Measurements from ENCODE around the gene ZNF580. TPM values are rescaled to one million over a fixed set of nuclear protein-coding genes. Genes with fewer than 3 reads are reported as not detected.

ZNF580 gene
- total RNA-seq, 2 donors from 2014 or later: 46.1 to 47.8 TPM

DNA sequence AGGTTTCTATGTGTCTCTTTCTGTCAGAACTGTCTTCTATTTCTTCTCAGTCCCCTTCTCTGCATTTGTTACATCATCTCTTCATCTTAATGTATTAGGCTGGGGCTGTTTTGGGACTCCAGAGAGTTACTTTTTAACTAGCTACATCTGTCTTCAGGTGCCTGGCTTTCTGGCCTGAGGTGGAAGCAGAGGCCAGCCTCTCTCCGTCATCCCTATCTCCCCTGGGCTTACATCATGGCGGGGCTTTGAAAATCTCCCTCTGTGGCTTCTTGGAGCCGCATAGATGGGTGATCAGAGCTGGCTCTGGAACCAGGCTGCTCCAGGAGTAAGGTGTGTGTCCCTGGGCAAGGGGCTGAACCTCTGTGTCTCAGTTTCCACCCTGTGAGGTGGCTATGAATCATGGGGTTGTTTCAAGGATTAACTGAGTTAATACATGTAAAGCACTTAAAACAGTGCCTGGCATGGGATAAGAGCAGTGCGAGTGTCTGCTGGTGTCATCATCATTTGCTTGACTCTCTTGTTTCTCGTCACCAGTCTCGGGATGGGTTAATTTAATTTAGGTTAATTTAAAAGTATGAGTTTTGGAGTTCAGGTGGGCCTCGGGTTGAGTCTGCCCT lies 36.2 kb downstream of the ZNF580 start:
- H3K36me3 Mint-ChIP-seq (ENCODE audit: insufficient read depth in 2 of 2): peaks cover 8 to 25% of the 10 kb centered on the region in 2 donors
- ATAC-seq (replicated peaks in 1 of 2): no peak

DNA sequence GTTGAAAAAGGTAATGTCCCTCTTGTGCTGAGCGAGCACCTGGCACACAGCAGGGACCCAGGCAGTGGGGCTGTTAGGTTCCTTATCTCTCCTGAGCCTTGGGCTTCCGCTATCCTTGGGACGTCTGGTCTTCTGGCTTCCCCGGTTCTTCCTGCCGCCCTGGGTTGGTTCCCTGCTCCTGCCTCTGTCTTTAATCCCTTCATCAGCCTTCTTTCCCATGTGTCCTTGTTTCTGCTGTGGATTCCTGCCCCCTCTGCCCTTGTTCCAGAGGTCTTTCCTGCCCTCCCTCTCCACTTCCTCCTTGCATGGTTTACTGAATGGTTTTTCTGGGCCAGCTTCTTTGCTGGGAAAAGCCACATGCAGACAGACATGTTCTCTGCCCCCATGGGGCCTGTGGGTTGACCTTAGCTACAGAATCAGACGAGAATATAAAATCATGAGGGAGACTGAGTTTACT lies 36.8 kb downstream of the ZNF580 start:
- H3K9me3 Mint-ChIP-seq: no peaks in the 10 kb centered on the region
- H3K36me3 Mint-ChIP-seq (ENCODE audit: insufficient read depth in 2 of 2): peaks cover 8 to 19% of the 10 kb centered on the region in 2 donors
- H3K4me1 Mint-ChIP-seq (ENCODE audit: low read depth): peaks cover 56% of the 10 kb centered on the region
- peak overlapping the region; percentile 45 for H3K27ac Mint-ChIP-seq
- H3K4me3 Mint-ChIP-seq: peak overlapping the region; percentile 93 to 94
- ATAC-seq (replicated peaks in 1 of 2) (no peak), DNase-seq (no peak)
- no peaks in the 10 kb centered on the region for H3K27me3 Mint-ChIP-seq (ENCODE audit: low read depth)

More for the DNA sequence above, 36.2 kb downstream of the ZNF580 start:
- no peaks in the 10 kb centered on the region for H3K27me3 Mint-ChIP-seq (ENCODE audit: low read depth)
- peak overlapping the region; percentile 93 to 94 for H3K4me3 Mint-ChIP-seq
- H3K9me3 Mint-ChIP-seq: no peaks in the 10 kb centered on the region
- peak overlapping the region; percentile 38 for H3K27ac Mint-ChIP-seq
- H3K4me1 Mint-ChIP-seq (ENCODE audit: low read depth): peaks cover 56% of the 10 kb centered on the region
- no peak for DNase-seq

DNA sequence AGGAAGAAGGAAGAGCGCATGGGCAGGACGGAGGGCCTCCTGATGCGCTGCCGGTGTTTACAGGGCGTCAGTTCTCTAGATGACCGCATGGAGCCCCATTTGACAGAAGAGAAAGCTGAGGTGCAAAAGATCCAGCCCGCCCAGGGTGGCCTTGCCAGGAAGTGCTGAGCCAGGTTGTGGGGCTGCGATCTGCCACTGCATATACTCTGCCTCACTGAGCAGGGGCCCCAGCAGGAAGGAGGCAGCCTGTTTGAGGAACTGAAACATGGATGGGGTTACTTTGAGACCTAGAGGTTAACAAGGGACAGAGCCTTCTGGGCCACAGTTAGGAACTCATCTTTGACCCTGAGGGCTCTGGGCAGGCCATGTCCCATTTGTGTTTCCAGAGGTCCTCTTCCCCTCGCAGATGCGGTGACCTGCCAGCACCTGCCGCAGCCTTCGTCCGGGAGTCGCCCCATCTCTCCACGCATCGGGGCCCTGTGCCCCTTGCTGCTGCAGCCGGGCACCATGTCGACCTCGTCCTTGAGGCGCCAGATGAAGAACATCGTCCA lies 37.4 kb downstream of the ZNF580 start:
- H3K27me3 Mint-ChIP-seq (ENCODE audit: low read depth): no peaks in the 10 kb centered on the region
- peak overlapping the region; percentile 45 for H3K27ac Mint-ChIP-seq
- peaks cover 8 to 19% of the 10 kb centered on the region in 2 donors for H3K36me3 Mint-ChIP-seq (ENCODE audit: insufficient read depth in 2 of 2)
- no peak for ATAC-seq (replicated peaks in 1 of 2)
- H3K9me3 Mint-ChIP-seq: no peaks in the 10 kb centered on the region
- no peak for DNase-seq
- H3K4me1 Mint-ChIP-seq (ENCODE audit: low read depth): peaks cover 55% of the 10 kb centered on the region
- H3K4me3 Mint-ChIP-seq: no peak overlapping the region

DNA sequence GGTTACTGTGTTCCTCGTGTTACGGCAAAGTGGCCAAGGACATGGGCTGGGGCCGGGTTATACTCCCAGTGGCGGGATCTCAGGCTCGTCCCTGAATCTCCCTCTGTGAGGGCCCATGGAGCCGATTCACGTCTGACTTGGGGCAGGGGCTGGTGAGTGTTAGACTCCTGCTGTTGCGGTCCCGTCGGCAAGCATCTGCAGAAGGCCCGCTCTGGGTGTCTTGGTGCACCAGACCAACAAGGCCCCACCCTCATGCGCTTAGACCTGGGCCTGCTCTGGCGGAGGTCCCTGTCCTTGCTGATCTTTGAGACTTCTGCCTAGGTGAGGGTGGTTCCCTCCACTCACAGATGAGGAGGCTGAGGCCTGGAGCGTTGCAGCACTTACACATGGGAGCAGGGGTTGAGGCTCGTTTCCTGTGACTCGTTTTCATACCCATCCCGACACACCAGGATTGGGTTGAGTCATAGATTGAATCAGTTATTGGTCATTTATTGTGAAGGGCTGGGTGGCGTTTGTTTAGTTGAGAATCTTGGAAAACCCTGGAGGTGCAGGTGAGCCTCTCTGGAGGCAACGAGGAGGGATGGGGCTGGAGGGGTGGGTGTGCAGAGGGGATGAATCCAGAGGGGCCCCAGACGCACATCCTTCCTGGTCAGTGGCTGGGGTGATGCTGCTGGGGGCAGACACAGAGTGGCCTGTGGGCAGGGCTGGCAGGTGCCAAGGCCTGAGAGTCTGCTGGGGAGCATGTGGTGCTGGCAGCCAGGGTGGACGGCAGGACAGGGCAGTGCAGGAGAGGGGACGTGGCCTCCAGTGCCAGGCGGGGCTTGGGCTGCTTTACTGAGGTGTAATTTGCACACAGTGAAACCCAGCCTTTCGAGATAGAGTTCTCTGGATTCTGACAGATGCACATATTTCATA lies 38.8 kb downstream of the ZNF580 start:
- Mint-ChIP-seq H3K36me3 (ENCODE audit: insufficient read depth in 2 of 2) (peaks cover 8 to 20% of the 10 kb centered on the region in 2 donors), H3K9me3 (no peaks in the 10 kb centered on the region), H3K4me1 (ENCODE audit: low read depth) (peaks cover 44% of the 10 kb centered on the region), H3K27ac (peak overlapping the region; percentile 23), H3K27me3 (ENCODE audit: low read depth) (no peaks in the 10 kb centered on the region), H3K4me3 (peak overlapping the region; percentile 33 to 49)
- DNase-seq: no peak
- ATAC-seq (replicated peaks in 1 of 2): no peak

DNA sequence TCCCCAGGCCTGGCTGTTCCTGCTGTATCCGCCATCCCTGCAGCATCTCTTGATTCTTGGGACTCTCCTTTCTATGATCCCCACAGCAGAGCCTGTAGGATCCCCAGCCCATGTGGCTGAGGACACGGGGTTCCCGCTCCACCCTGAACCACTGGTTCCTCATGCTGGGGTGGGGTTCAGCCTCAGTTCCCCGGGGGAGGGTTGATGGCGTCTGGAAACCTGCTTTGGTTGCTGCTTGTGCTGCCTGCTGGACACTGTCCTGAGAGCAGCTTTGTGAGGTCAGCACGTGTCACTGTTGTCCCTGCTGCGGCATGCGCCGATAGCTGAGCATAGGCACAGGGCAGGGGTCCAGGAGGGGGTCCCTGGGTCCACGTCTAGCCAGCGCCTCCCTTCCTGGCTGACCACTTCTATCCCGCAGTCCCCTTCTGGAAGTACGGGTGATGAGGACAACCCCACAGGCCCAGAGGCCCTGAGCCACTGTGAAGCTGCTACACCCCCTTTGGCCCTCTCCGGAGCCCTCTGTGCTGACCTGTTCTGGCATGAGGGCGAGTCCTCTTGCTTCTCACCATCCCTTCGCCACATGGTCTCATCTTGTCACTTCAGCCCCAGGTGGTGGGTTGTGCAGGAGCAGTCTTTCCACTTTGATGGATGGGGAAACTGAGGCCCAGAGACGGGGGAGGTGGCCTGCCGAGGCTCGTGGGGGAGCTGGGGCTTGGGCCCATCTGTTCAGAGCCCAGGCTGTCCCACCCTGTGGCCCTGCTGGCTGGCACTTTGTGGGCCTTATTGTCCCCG lies 39.7 kb downstream of the ZNF580 start:
- Mint-ChIP-seq H3K36me3 (ENCODE audit: insufficient read depth in 2 of 2) (peaks cover 6 to 18% of the 10 kb centered on the region in 2 donors), H3K9me3 (no peaks in the 10 kb centered on the region)
- ATAC-seq (replicated peaks in 1 of 2): no peak

DNA sequence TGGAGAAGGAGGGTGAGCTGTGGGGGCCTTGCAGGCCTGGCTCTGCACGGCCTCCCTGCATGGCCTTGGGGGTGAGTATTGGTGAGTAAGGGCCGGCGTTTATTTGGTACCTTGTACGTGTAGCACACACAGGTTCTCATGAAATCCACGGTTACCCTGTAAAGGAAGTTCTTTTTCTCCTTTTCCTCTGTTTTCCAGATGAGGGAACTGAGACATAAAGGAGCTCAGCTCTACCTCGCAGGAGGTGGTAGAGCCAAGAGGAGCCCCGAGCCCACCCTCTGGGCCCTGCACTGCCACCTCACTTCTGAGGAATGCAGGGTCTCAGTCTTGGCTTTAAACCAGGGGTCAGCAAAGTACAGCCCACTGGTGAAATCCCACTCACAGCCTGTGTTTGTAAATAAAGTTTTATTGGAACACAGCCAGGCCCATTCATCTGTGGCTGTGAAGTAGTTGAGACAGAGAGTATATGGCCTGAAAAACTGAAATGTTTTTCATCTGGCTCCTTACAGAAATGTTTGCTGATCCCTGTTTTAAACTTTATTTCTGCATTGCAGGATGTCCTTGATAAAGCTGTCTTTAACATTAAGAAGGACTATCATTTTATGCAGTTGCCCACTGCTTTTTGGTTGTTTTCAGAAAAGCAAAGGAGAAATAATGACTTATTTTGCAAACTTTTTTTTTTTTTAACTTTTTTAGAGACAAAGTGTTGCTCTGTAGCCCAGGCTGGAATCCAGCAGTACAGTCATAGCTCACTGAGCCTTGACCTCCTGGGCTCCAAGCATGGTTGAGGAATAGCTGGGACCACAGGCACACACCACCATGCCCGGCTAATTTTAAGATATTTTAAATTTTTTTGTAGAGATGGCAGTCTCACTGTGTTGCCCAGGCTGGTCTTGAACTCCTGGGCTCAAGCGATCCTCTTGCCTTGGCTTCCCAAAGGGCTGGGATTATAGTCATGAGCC lies 40.6 kb downstream of the ZNF580 start:
- no peak overlapping the region for H3K4me3 Mint-ChIP-seq
- no peak overlapping the region for H3K27ac Mint-ChIP-seq
- H3K36me3 Mint-ChIP-seq (ENCODE audit: insufficient read depth in 2 of 2): peaks cover 5 to 17% of the 10 kb centered on the region in 2 donors
- ATAC-seq (replicated peaks in 1 of 2) (no peak), DNase-seq (no peak)
- H3K27me3 Mint-ChIP-seq (ENCODE audit: low read depth): no peaks in the 10 kb centered on the region
- peaks cover 49% of the 10 kb centered on the region for H3K4me1 Mint-ChIP-seq (ENCODE audit: low read depth)
- no peaks in the 10 kb centered on the region for H3K9me3 Mint-ChIP-seq

More for the DNA sequence above, 39.7 kb downstream of the ZNF580 start:
- H3K27me3 Mint-ChIP-seq (ENCODE audit: low read depth): no peaks in the 10 kb centered on the region
- H3K27ac Mint-ChIP-seq: peak overlapping the region; percentile 78
- peaks cover 44% of the 10 kb centered on the region for H3K4me1 Mint-ChIP-seq (ENCODE audit: low read depth)
- no peak overlapping the region for H3K4me3 Mint-ChIP-seq
- DNase-seq: no peak

DNA sequence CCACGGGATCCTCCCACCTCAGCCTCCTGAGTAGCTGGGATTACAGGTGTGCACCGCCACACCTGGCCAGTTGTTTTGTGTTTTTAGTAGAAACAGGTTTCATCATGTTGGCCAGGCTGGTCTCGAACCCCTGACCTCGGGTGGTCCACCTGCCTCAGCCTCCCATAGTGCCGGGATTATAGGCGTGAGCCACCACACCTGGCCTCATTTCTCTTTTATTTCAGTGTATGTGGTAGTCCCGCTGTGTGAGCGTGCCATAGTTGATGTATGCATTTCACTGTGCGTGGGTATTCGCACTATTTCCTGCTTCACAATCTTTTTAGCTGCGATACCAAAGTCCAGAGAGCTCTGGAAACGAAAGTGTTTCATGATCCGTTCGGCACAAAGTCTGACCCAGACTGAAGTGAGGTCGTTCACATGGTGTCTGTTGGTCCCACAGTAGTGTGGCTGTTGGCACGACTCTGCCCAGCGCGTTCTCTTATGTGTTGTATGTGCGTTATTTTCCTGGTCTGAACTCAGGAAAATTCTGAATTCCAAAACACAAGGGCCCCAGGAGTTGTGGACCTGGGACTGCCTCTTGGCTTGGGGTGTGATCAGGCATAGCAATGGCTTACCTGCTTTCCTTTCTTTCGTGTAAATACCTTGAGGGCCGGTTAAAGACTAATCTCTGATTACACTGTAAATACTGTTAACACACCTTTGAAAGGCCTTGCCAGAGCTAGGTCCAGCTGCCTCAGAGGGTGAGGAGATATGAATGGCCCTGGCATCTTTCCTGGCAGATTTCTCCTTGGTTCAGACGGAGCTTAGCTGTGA lies 42.9 kb downstream of the ZNF580 start:
- Mint-ChIP-seq H3K4me3 (no peak overlapping the region), H3K27ac (no peak overlapping the region), H3K9me3 (no peaks in the 10 kb centered on the region), H3K4me1 (ENCODE audit: low read depth) (peaks cover 27% of the 10 kb centered on the region), H3K27me3 (ENCODE audit: low read depth) (no peaks in the 10 kb centered on the region), H3K36me3 (ENCODE audit: insufficient read depth in 2 of 2) (peaks cover 0 to 14% of the 10 kb centered on the region in 2 donors)
- DNase-seq: no peak
- no peak for ATAC-seq (replicated peaks in 1 of 2)

DNA sequence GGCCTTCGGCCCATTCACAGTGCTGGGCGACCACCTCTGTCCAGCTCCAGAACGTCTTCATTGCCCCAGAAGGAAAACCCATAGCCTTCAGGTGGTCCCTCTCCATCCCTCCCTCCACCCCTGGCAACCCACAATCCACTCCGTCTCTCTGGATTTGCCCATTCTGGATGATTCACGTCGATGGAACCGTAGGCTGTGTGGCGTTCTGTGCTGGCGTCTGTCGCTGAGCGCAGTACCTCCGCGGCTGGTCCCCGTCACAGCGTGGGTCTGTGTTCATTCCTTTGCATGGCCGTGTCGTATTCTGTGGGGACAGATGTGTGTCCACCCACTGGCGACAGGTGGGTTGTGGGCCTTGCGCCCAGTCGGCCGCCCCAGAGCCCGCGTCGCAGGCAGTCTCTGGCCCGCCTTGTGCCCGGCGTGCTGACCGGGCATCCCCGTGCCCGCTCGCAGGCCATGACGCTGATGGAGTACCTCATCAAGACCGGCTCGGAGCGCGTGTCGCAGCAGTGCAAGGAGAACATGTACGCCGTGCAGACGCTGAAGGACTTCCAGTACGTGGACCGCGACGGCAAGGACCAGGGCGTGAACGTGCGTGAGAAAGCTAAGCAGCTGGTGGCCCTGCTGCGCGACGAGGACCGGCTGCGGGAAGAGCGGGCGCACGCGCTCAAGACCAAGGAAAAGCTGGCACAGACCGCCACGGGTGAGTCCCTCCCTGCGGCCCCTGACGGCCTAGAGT lies 44.3 kb downstream of the ZNF580 start:
- Mint-ChIP-seq H3K27me3 (ENCODE audit: low read depth) (no peaks in the 10 kb centered on the region), H3K9me3 (no peaks in the 10 kb centered on the region), H3K27ac (no peak overlapping the region), H3K4me3 (no peak overlapping the region), H3K36me3 (ENCODE audit: insufficient read depth in 2 of 2) (peaks cover 0 to 6% of the 10 kb centered on the region in 2 donors), H3K4me1 (ENCODE audit: low read depth) (peaks cover 13% of the 10 kb centered on the region)
- DNase-seq (no peak), ATAC-seq (replicated peaks in 1 of 2) (no peak)

DNA sequence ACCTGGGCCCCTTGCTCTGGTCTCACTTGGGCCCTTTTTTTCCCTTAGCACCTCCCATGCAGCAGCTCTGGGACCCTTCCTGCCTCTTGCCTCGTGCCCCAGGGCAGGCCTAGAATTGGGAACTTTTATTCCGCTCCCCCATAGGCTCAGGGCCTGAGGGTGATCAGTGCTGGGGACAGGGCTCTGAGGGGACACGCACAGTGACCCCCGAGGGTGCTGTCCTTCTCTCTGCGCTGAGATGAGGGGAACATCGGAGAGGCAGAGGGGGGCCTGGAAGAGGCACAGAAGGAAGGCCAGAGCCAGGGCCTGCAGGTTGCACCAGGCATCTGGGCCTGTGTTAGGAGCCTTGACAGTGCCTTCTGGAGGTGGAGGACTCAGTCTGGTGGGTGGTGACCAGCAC lies 45.0 kb downstream of the ZNF580 start:
- H3K27ac Mint-ChIP-seq: no peak overlapping the region
- H3K36me3 Mint-ChIP-seq (ENCODE audit: insufficient read depth in 2 of 2): peaks cover 0 to 6% of the 10 kb centered on the region in 2 donors
- H3K27me3 Mint-ChIP-seq (ENCODE audit: low read depth): no peaks in the 10 kb centered on the region
- ATAC-seq (replicated peaks in 1 of 2) (no peak), DNase-seq (no peak)
- no peaks in the 10 kb centered on the region for H3K9me3 Mint-ChIP-seq
- H3K4me1 Mint-ChIP-seq (ENCODE audit: low read depth): peaks cover 7% of the 10 kb centered on the region
- H3K4me3 Mint-ChIP-seq: no peak overlapping the region

DNA sequence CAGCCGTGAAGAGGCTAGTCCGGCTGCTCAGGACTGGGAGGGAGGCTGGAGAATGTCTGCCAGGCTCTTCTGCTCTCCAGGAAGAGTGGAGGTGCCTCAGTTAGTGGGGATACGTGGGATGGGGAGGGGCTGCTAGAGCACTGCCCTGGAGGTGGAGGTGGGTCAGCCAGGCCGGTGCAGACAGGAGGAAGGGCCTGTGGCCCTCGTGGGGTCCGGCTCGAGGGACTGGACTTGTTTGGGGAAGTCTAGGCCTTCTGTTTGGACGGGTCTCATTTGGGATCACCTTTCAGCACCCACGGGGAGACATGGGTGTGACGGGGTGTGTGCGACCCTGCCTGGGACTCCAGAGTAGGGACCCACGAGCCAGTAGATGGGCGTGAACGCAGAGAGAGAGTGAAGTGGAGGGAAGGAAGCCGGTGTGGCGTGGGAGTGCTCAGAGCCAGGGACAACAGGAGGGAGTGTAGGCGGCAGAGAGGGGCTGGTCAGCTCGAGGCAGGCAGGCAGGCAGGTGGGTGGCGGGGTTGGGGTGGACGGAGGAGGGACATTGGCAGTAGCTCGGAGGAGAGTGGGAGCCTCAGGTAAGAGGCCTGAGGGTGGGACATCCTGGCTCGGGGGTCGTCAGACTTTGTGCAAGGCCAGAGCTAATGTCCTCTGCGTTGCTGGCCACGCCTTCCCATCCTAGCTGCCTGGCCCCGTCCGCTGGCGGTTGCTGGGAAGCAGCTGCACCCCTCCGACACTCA lies 45.7 kb downstream of the ZNF580 start:
- peaks cover 0 to 4% of the 10 kb centered on the region in 2 donors for H3K36me3 Mint-ChIP-seq (ENCODE audit: insufficient read depth in 2 of 2)

More for the DNA sequence above, 45.7 kb downstream of the ZNF580 start:
- Mint-ChIP-seq H3K4me1 (ENCODE audit: low read depth) (peaks cover 7% of the 10 kb centered on the region), H3K27me3 (ENCODE audit: low read depth) (no peaks in the 10 kb centered on the region), H3K9me3 (no peaks in the 10 kb centered on the region), H3K4me3 (no peak overlapping the region), H3K27ac (peak overlapping the region; percentile 46)
- no peak for DNase-seq
- ATAC-seq (replicated peaks in 1 of 2): no peak
